C4-2B (cell line): Measurements from ENCODE around the gene MVD.

Experiments
- CTCF ChIP-seq: fragments of 450-650 bp; conservative IDR thresholded peaks from 2 replicates; pipeline ENCODE4 v1.5.1; 2017; ENCODE audit warnings: mild to moderate bottlenecking
- ZFX ChIP-seq: fragments of 450-650 bp; IDR thresholded peaks from 2 replicates; pipeline ENCODE4 v1.6.1; 2017

GRCh38 chr16:88645941-88646340 lies 16.9 kb downstream of the MVD start:
- no peak for TF ChIP-seq CTCF
- no peak for TF ChIP-seq ZFX
